ENCODE results near the gene ZFPM1.

The ZFPM1 gene

GRCh38 chr16:88502776-88503280 is 49.7 kb downstream of the ZFPM1 start:
- DNase-seq: no peak

GRCh38 chr16:88503374-88503770 is 50.3 kb downstream of the ZFPM1 start:
- DNase-seq: no peak

- no peak for DNase-seq
Observed at GRCh38 chr16:88503771-88504488, 50.9 kb downstream of the ZFPM1 start.

- no peak for DNase-seq
Observed at GRCh38 chr16:88504489-88505404, 51.7 kb downstream of the ZFPM1 start.

- peak; percentile 17 to 79 (median 60) for DNase-seq
Observed at GRCh38 chr16:88505405-88506082, 52.5 kb downstream of the ZFPM1 start.

- DNase-seq: no peak
Observed at GRCh38 chr16:88506723-88507122, 53.6 kb downstream of the ZFPM1 start.

GRCh38 chr16:88507231-88507743 is 54.2 kb downstream of the ZFPM1 start:
- no peak for DNase-seq

- no peak for DNase-seq
Observed at GRCh38 chr16:88508376-88508867, 55.3 kb downstream of the ZFPM1 start.

- DNase-seq: no peak
Observed at GRCh38 chr16:88508868-88509748, 56.0 kb downstream of the ZFPM1 start.

GRCh38 chr16:88509749-88510069 is 56.6 kb downstream of the ZFPM1 start:
- DNase-seq: no peak

GRCh38 chr16:88510091-88510994 is 57.3 kb downstream of the ZFPM1 start:
- DNase-seq: no peak

- no peak for DNase-seq
Observed at GRCh38 chr16:88511060-88511459, 58.0 kb downstream of the ZFPM1 start.

GRCh38 chr16:88511906-88512305 is 58.8 kb downstream of the ZFPM1 start:
- no peak for DNase-seq

GRCh38 chr16:88512728-88513696 is 59.9 kb downstream of the ZFPM1 start:
- no peak for DNase-seq

GRCh38 chr16:88514070-88514469 is 61.0 kb downstream of the ZFPM1 start:
- DNase-seq: no peak

- no peak for DNase-seq
Observed at GRCh38 chr16:88514526-88515232, 61.6 kb downstream of the ZFPM1 start.

GRCh38 chr16:88515371-88515770 is 62.3 kb downstream of the ZFPM1 start:
- no peak for DNase-seq

GRCh38 chr16:88515925-88516594 is 63.0 kb downstream of the ZFPM1 start:
- DNase-seq: no peak
